Activated CD4-positive, alpha-beta T cell treated with anti-CD3 and anti-CD28 coated beads for 36 hours (primary cell): Measurements from ENCODE around the gene FBXO8. TPM values are rescaled to one million over a fixed set of nuclear protein-coding genes. Genes with fewer than 3 reads are reported as not detected.

Experiments used
- total RNA-seq, 2 experiments: library from RNA; stranded (reverse); gene quantifications; one replicate each; pipeline ENCODE4 v1.2.3, GENCODE V29; 2021

FBXO8 gene
- total RNA-seq, 2 experiments from 2014 or later: 17.7 to 18.9 TPM

Other genes starting within 250 kb of the FBXO8 start
- gene CEP44, start 244 bp upstream of the FBXO8 start, total RNA-seq: 10 to 100 TPM; 20.1 to 30.1 TPM
- gene HPGD, start 238.8 kb upstream of the FBXO8 start, total RNA-seq: 1 to 10 TPM; 1.6 to 2.5 TPM